Stimulated activated CD8-positive, alpha-beta memory T cell treated with anti-CD3 and anti-CD28 coated beads, Interleukin-7, amount 100 ng/mL, for 1 hour (primary cell): ENCODE data around the gene WDHD1.
"Not testable (repeated sequence)": the region's sequence is repeated elsewhere in the genome, so short reads cannot be mapped to it uniquely, and the experiment has no call there.

Experiments
- DNase-seq, 2 donors: peaks; one replicate each; pipeline ENCODE4 v3.0.0-alpha.2; 2020; ENCODE audit warnings: low read depth in 2 of 2

The WDHD1 gene, protein sequence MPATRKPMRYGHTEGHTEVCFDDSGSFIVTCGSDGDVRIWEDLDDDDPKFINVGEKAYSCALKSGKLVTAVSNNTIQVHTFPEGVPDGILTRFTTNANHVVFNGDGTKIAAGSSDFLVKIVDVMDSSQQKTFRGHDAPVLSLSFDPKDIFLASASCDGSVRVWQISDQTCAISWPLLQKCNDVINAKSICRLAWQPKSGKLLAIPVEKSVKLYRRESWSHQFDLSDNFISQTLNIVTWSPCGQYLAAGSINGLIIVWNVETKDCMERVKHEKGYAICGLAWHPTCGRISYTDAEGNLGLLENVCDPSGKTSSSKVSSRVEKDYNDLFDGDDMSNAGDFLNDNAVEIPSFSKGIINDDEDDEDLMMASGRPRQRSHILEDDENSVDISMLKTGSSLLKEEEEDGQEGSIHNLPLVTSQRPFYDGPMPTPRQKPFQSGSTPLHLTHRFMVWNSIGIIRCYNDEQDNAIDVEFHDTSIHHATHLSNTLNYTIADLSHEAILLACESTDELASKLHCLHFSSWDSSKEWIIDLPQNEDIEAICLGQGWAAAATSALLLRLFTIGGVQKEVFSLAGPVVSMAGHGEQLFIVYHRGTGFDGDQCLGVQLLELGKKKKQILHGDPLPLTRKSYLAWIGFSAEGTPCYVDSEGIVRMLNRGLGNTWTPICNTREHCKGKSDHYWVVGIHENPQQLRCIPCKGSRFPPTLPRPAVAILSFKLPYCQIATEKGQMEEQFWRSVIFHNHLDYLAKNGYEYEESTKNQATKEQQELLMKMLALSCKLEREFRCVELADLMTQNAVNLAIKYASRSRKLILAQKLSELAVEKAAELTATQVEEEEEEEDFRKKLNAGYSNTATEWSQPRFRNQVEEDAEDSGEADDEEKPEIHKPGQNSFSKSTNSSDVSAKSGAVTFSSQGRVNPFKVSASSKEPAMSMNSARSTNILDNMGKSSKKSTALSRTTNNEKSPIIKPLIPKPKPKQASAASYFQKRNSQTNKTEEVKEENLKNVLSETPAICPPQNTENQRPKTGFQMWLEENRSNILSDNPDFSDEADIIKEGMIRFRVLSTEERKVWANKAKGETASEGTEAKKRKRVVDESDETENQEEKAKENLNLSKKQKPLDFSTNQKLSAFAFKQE

DNA sequence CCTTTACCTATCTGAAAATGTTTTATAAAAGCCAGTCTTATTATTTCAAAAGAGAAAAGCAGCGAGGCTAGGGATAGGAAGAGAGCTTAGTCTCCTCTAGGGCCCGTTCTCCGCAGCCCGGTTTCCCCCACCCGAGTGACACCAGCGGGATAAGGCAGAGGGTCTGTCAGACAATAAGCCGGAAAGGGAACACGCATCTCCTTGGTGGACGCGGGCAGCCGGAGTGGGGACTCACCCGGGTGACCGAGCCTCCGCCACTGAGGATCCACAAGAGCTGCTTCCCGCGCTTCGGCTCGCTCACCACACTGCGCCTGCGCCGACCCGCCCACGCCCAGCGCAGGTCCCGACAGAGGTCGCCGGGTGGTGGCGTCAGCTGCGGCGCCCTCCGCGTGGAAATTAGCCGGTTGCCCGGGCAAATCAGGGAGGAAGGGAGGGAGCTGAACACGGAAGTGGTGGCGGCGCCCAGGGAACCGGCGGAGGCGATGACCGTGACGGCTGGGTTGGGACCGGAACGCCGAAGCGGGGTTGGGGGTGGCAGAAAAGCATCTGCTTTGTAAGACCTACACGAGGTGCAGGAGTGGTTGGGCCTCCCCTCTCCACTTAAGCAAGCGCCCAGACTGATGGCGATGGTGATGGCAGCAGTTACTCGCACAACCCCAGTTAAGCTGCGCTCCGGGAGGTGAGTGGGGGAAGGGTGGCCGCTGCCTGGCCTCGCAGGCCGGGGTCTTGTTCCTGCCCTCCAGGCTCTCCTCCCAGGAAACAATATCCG lies at the start of gene WDHD1, which contains the start of gene SOCS4:
Gene WDHD1, minus strand, starts transcription at position 307 of the 769 bp plus-strand sequence. CDS start 312 bp downstream, outside the sequence.
Gene SOCS4, plus strand, starts transcription at position 444 of the 769 bp plus-strand sequence. CDS start 15,806 bp downstream, outside the sequence.
- DNase-seq, result peak; percentile 90 to 93

- no peak for DNase-seq
Observed at GRCh38 chr14:55075628-55076175, 48.8 kb upstream of the WDHD1 start.

DNA sequence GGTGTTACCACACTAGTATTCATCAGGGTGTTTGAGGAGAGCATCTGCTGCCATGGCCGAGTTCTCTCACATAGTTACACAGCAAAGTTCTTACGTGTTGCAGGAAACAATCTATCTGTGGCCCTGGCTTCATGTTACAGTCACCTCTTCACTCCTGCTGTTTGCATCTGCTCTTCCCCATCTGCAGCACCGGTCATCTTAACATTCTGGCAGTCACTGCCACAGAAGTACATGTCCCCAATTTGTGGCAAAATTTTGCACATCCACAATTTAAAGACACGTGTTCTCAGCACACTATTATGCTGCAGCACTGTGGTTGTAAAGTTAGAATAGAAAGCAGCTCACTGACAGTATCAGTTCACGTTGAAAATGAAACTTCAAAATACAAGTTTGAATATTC lies 47.8 kb upstream of the WDHD1 start:
- DNase-seq, result no peak

- DNase-seq, result no peak
Observed at GRCh38 chr14:55073856-55074255, 47.0 kb upstream of the WDHD1 start.

DNA sequence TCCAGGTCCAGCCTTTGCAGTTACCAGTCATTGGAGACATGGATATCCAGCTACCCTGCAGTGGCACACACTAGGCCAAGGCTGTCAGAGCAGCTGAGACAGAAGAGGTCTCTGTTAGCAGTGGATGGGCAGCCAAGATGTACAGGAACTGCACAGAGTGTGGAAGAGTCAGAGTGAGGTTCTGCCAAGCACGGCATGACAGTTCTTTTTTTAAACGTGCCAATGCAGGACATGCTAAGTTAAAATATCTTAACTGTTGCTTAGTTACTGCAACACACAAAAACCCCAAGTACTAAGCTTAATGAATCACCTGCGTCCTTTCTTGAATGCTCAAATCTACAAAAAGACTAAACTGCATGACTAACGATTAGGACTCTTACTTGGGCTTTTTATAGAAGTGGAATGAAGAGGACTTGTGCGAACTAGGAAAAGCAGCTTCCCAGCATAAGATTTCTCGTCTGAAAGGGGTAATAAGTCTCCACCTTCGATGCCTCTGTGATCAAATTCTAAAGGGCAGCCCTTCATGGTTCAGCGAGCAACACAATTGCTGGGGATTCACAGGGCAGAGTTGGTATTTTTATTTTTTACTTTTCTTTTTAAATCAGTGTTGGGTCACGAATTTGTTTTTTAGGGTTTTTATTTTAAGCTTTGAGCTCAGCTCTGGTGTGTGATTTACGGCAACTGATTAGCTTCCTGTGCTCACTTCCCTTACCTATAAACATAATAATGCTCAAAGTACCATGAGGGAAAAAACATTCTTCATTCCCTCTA lies 45.2 kb upstream of the WDHD1 start:
- no peak for DNase-seq

- DNase-seq, result no peak
Observed at GRCh38 chr14:55070981-55071411, 44.1 kb upstream of the WDHD1 start.

GRCh38 chr14:55066223-55066622 lies 39.3 kb upstream of the WDHD1 start:
- DNase-seq, result no peak

GRCh38 chr14:55065411-55065810 lies 38.5 kb upstream of the WDHD1 start:
- no peak for DNase-seq

DNA sequence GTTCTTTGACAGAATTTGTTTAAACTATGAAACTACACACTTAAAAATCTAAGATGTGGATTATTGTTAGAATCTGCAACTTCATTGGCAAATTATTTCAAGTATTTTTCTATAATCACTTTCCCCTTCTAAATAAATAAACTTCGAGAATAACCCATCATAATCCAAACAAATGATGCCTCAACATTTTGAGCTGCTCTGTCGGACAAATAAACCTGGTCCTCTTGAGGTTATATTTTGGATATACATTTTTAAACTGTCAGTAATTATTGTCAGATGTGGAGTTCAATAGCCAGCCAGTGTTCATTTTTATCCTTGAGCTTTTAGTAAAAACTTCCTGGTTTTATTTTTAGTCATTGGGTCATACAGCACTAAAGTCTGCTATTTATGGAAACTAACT lies 38.0 kb upstream of the WDHD1 start:
- not testable (repeated sequence) for DNase-seq

GRCh38 chr14:55062517-55063351 lies 35.8 kb upstream of the WDHD1 start:
- DNase-seq, result no peak

DNA sequence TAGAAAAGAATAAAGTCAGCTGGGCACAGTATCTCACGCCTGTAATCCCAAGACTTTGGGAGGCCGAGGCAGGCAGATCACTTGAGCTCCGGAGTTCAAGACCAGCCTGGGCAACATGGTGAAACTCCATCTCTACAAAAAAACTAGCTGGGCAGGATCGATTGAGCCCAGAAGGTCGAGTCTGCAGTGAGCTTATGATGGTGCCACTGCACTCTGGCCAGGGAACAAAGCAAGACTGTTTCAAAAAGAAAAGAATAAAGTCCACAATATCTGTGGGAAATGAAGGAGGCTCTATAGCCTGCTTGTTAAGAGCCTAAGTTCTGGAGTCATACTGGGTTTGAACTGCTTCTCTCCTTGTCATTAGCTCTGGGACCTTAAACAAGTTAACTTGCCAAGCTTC lies 32.4 kb upstream of the WDHD1 start:
- no peak for DNase-seq

GRCh38 chr14:55057919-55058318 lies 31.0 kb upstream of the WDHD1 start:
- DNase-seq, result no peak

- no peak for DNase-seq
Observed at GRCh38 chr14:55054098-55054497, 27.2 kb upstream of the WDHD1 start.

DNA sequence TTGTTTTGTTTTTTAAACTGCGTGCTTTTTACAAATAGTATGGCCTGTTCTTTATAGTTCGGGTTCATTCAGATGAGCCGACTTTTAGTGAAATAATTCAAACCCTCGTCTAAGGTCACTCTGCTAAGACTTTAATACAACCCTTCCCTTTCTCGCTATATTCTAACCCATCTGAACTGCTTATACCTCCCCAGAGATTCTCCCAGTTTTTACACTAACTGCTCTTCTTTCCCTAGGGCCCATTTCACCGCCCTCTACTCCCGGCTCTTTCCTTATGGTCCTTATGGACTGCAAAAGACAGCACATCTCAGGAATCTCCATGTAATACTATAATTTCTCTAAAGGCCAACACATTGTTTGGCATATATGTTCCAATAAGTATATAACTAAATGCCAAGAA lies 26.6 kb upstream of the WDHD1 start:
- DNase-seq, result no peak

- no peak for DNase-seq
Observed at GRCh38 chr14:55053018-55053417, 26.1 kb upstream of the WDHD1 start.

DNA sequence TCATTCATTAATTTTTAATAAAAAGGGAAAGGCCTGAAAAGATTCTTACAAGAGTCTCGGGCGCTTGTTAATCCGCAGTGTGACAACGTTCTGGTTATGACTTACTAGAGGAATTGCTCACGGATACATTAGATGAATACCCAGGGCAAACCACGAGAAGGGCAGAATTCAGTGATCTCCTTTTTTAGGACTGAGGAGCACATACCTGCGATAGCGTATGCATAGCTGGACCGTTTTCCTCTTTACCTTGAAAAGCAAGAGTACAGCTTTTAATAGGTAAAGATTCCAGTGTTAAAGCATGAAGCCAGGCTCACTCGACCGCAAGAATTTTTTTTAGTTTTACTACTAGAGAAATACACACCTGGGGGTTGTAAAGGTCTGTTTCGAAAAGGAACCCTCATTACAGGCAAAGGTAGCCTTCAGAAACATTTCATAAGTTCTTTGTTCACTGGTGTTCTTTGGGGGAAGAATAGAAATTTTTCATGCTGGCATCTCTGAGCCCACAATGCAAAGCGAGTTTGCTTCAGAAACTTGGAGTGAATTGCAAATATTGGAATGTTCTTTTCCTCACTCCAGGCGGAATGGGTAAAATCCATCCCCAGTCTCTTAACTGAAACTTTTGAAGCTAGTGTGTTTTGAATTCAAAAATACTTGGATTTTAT lies 25.5 kb upstream of the WDHD1 start:
- DNase-seq, result no peak

DNA sequence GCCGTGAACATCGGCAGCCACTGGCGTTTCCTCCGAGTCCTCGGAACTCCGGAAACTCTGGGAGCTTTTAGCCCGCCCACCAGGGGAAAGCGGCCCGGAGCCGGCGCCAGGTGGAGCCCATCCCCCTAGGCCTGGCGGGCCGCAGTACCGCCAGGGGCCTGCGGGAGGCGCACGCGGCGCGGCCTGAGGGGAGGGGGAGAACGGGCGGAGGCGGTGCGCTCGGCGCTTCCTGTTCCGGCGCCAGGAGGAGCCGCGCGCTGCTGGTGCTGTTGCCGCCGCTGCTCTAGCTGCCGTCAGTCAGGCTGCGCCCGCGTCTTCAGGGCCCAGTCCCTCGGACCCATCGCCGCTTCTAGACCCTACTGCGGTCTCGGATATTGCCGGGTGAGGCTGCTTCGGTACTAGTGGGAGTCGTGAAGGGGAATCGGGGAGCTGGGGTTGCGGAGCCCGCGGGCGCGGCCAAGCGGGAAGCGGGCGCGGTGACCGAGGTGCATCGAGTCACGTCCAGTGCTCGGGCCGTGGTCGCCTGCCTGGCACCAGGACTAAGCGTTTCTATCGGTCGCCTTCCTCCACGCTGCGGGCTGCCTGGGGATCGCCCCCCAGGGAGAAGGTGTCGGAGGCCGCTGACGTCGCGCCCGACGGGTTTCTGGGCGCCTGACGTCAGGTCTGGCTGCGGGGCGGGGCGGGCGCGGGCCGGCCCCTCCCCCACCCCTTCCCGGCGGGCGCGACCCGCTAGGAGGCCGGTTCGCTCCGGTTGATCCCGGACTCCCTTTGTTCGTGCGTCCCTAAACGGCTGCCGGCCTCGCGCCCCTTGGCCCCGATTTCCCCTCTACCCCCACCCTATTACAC lies 24.7 kb upstream of the WDHD1 start, which contains the start of gene MAPK1IP1L:
Gene MAPK1IP1L, plus strand, starts transcription at position 225 of the 846 bp plus-strand sequence. CDS start 10,037 bp downstream, outside the sequence.
- DNase-seq, result peak; percentile 76 to 87

DNA sequence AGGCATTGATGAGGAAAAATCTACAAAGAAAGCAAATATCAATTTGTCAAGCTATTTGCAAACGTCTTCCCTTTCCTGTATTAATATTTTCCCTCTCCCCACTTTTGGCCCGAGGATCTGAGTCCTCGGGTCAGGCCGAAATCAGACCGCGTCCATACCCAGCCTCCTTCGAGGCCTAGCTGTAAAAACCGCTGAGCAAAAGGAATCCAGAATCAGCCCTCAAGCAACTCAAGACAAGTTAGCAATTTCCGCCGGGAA lies 24.2 kb upstream of the WDHD1 start:
- no peak for DNase-seq
